H54 (cell line): ENCODE measurements around the gene VDAC1.

Experiments
- DNase-seq: peaks from one replicate; pipeline ENCODE4 v3.0.0; 2011; ENCODE audit warnings: low spot score, mixed read lengths; ENCODE audit not compliant: insufficient read length
- FAIRE-seq: peaks from 3 replicates; lab custom pipeline; 2011; peaks lifted over from hg19 to GRCh38; lab: Jason Lieb, UNC
- POLR2A ChIP-seq: IDR thresholded peaks from 2 replicates; pipeline ENCODE4 v1.6.1; 2011; ENCODE audit warnings: low read depth, mild to moderate bottlenecking, low read length

Gene VDAC1

GRCh38 chr5:134006115-134006514 lies 1.3 kb upstream of the VDAC1 start:
- no peak for FAIRE-seq
- no peak for DNase-seq
- no peak for TF ChIP-seq POLR2A

GRCh38 chr5:134005417-134006061 lies 764 bp upstream of the VDAC1 start:
- no peak for FAIRE-seq

DNA sequence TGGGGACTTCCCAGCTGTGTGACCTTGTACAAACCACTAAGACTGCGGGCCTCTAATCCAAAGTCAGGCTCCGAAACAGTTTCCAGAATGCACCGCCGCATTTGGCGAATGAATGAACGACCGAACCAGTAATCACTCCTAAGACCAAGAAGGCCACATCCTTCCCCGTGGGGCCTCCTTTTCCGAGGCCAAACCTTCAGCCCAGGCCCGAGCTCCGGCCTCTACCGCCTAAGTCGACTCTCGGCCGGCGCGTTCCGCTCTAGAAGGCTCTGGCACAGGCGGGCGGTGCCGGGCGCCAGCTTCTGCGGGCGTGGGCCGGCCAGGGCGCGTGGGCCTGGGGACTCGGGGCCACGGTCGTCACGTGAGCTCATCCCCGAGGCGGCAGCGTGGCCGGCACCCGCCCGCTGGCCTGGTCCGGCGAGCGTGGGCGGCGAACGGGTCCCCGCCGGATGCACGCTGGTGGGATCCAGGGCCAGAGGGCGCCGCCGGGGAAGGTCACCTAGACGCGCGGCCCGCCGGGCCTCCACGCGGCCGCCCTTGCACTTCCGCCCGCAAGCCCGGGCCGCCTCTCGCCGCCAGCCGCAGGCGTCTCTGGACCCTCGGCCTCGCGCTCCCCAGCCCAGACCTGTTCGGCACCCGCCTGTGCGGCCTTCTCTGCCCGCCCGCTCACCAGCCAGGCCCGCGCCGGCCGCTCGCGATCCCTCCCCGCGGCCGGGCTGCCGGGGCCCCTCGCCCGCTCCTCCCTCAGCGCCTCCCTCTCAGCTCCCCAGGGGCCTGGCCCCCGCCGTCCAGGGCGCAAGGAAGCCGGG lies 754 bp downstream of the VDAC1 start:
- DNase-seq (no peak), FAIRE-seq (no peak)
- 0 out of 2 replicates have a peak, but pooled peaks have one; percentile 15 for TF ChIP-seq POLR2A

More at GRCh38 chr5:134005417-134006061, 764 bp upstream of the VDAC1 start:
- DNase-seq: no peak
- TF ChIP-seq POLR2A: no peak; the same call in 1 of the 2 replicates

DNA sequence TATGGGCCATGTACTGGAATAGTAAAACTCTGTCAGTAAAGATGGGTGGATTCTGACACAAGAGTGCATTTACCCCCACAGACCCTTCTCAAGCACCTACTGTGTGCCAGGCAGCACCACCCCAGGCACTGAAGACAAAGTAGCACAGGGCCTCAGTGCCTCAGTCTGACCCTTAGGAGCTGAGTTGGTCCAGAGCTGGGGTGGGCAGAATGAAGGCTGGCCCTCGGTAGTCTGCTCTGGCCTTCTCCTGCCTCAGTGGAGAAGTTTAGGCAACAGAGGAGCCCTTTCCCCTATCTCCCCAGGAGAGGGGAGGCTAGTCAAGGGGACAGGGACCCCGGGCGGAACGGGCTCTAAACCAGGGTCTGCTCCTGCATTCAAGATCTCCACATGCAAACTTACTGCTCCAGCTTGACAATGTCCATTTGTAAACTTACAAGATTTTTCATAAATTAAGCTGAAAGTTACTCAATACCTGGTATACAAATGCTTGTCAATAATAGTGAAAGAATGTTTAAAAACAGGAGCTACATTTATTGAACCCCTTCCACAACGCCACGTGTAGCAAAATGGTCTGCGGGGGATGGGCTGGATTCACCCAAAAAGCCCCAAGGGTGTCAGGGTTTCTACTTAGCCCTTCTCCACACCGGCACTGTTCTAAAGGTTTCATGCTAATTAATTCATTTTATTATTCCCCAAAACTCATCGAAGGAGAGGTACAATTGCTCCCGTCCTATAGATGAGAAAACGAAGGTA lies 1.5 kb downstream of the VDAC1 start:
- DNase-seq (no peak), FAIRE-seq (no peak)
- TF ChIP-seq POLR2A: no peak

DNA sequence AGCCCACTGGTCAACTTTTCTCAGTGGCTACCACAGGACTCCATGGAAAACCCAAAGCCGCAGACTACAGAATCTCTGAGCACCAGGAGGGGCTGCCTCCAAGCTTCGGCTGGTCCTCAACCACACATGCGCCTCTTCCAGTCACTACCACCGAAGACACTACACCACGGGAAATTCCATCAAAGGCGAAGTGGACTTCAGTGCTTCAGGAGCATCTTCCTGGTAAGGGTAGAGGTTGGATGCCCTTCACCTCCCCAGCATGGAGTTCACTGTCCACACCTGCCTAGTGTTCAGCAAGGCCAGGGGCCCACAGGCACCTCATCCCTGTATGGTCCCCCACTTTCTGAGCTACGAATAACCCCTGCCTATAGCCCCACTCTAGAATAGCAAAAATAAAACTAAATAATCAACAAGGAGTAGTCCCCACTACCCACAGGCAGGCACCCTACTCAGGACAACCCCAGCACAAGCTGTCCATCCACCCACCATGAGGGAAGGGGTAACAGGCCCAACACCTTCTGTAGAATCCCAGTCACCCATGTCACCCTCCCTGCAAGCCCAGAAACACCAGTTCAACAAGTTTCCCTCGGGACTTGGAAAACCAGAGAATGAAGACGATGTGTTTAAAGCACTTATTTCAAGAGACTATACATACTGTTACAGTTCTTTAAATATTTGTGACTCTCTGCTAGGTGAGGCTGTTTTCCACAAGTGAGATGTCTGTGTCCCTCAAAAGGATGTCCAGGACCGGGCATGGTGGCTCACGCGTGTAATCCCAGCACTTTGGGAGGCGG lies 2.6 kb downstream of the VDAC1 start:
- FAIRE-seq (no peak), DNase-seq (no peak)
- TF ChIP-seq POLR2A: no peak

DNA sequence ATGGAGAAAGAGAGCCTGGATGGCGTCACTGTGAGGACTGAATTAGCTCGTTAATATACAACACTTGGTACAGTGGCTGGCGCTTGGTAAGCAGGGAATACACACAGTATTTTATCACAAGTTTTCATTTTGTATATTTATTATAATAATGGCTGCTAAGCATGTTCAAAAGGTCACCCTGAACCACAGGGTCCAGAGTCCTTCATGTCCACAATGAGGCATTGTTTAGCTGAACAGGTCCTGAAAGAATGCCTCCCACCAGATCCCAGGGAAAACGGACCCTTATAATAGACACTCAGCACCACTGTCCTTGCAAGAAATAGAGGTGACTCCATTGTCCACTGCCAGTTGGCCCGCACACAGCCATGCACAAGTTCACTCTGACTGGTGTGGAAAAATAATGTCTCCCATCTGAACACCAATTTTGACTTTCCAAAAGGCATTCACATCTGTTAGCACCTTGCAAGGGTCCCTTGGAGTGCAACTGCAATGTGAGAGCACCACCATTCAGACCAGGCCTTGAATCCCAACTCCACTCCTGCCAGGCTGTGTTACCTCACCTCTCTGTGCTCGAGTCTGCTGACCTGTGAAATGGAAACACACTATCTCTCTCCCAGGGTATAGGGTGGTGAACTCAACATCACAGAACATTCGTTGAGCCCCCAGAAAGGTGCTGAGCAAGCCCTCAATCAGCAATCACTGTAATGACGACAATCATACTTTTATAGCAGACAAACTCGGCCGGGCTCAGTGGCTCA lies 3.9 kb downstream of the VDAC1 start:
- TF ChIP-seq POLR2A: no peak
- FAIRE-seq: no peak
- DNase-seq: no peak

DNA sequence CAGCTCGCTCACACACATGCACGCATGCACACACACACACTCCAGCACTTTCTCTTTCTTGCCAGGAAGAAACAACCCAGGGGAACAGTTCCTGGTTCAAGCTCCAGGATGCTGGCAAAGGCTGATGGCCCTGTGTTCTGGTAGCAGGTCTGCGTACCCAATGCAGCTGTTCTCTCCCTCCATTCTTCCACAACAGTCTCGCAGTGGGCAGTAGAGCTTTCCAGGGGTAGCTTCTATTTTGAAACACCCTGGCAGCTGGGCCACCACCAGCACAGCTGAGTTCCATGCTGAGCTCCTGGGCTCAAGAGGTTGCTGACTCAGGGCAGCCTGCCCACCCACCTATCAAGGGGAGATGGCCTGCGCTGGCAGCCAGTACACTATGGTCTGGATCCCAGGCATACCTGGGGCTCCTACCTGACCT lies 4.7 kb downstream of the VDAC1 start:
- FAIRE-seq (no peak), DNase-seq (no peak)
- TF ChIP-seq POLR2A: no peak

DNA sequence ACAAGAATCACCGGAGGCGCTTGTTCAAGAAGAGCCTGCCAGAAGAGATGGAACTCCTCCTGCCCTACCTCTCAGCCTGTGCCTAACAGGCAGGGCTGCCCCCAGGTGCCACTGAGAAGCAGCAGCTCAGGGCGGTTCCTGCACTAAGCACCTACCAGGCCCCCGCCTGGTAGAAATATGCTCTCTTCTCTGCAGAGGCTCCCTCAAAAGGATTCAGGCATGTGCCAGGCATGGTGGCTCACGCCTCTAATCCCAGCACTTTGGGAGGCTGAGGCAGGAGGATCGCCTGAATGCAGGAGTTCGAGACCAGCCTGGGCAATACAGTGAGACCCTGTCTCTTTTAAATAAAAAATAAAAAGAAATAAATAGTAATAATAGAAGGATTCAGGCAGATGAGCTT lies 6.0 kb downstream of the VDAC1 start:
- FAIRE-seq: no peak
- no peak for DNase-seq
- no peak for TF ChIP-seq POLR2A

GRCh38 chr5:133998042-133998441 lies 6.7 kb downstream of the VDAC1 start:
- FAIRE-seq (no peak), DNase-seq (no peak)
- TF ChIP-seq POLR2A: no peak

DNA sequence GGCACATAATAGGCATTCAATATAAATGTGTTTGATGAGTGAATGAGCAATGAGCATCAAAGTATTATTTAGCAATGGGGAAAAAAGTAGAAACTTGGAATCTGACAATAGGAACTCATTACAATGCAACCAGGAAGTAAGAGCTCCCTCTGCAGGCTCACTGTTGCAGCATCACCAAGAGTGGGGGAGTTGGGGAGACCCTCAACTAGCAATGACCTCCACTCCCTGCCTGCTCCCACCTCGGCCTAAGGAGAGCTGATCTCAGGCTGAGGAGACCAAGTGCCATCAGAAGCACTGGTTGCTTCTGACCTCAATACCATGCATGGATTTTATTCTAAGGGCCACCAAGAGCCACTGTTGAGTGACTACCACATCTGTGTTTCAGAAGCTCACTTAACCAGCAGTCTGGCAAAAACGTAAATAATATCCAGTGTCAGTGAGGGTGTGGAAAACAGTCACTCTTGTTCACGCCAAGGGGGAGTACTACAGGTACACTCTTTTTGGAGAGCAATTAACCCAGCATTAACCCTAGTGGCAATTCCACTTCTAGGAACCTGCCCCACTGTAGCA lies 8.0 kb downstream of the VDAC1 start:
- DNase-seq (no peak), FAIRE-seq (no peak)
- TF ChIP-seq POLR2A: no peak

DNA sequence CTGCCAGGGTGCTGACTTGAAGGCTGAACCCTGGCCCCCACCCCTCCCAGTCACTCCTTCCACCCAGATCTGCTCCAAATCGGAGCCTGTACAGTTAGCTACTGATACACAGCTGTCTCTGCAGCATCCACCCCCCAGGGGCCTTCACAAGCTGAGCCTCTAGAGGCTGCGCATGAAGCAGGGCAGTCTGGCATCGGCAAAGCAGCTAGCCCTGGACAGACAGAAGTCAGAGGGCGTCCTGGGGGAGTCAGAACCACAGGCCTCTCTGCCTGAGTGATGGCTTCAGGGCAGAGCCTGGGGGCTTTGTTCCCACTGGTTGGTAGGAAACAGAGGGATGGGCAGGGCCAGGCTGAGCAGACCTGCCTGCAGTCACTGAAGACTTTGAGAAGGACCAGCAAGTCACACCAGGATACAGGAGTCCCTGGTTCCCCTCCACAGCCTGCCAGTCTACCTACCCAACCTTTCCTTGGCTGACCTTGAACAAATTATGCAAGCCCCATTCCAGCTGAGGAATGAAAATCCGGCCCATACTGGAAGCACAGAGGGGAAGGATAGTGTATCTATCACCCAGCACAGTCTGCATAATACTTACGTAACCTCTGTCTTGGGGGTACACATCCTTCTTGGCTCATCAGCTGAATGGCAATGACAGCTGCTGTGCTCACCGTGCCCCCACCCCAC lies 8.8 kb downstream of the VDAC1 start:
- no peak for FAIRE-seq

DNA sequence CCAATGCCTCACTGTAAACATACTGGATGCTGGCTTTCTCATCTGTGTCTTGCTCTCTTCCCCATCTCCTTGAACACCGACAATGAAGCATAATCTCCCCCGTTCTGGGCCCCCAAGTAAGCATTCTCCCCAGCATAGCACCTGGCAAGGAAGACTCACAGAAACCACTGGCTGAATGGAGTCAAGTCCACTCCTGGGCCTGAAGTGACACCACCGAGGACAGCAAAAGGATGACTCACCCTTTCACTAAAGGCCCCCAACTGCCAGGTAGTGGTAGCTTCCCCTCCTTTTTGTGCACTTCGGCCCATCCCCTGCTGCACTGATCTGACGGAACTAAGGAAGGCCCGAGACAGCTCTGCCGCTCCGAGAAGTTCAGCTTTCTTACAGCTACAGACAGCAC lies 9.4 kb downstream of the VDAC1 start:
- no peak for TF ChIP-seq POLR2A
- FAIRE-seq (no peak), DNase-seq (no peak)

More for the DNA sequence above, 8.8 kb downstream of the VDAC1 start:
- DNase-seq: no peak
- TF ChIP-seq POLR2A: no peak
